NCI-H187 (cell line): ENCODE measurements around the gene AGR2.

Experiments used
- DNase-seq, 2 experiments: peaks; one replicate each; lab custom pipeline; 2025; lab: John Stamatoyannopoulos, UW

The AGR2 gene

GRCh38 chr7:16812542-16813231, 7.9 kb upstream of the AGR2 start:
- no peak for DNase-seq

DNA sequence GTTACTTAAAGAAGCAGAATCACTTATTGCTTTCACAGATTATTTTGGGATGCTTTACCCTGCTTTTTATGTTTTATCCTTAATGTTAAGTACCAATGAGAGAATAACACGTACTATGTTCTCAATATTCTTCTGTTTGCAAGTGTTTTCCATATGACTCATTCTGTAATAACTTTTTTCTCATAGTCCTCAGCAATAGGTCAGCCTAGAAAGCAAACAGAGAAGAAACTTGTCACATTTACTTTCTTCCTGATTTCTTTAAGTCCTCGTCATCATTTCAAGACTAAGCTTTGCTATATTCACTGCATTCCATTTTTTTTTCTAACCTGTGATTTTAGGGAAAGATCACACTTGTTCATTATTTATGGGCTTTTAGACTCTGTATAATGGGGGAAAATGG, 6.8 kb upstream of the AGR2 start:
- DNase-seq = no peak

DNA sequence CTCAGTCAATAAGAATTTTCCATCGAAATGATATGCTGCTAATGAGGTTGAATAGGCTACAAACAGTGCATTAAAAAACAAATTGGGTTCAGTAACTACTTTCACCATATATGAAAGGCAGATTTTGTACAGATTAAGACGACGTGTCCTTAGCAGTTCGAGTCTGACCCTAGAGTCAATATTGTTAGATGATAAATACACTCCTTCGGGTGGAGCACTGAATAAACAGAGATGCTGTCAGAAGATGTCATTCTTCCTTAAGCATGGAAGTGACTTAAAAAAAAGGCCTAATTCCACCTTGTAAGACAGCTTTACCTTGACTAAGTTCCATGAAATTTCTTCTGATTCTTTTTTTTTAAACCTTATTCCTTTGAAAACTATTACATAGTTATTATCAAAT, 5.8 kb upstream of the AGR2 start:
- no peak for DNase-seq

GRCh38 chr7:16810112-16810511, 5.3 kb upstream of the AGR2 start:
- DNase-seq = no peak

DNA sequence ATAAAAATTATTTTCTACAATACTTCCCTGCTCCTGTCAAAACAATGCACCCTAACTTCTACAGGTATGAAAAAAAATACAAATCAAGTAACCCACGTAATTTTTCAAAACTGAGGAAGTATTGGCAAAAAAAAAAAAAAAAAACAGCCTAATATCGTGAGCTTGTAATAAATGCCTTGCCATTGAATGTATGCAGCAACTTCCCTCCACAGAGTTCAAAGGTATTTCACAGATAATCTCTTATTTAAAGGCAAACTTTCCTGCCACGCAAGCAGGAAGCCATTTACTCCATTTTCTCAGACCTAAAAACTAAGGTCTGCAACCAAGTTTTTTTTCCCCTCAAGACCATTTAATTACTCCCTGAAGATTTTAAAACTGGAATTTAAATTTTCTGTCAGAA, 642 bp upstream of the AGR2 start:
- no peak for DNase-seq

- DNase-seq = no peak
Measured at GRCh38 chr7:16803881-16804673, 722 bp downstream of the AGR2 start.

GRCh38 chr7:16803125-16803524, 1.7 kb downstream of the AGR2 start:
- DNase-seq = no peak

DNA sequence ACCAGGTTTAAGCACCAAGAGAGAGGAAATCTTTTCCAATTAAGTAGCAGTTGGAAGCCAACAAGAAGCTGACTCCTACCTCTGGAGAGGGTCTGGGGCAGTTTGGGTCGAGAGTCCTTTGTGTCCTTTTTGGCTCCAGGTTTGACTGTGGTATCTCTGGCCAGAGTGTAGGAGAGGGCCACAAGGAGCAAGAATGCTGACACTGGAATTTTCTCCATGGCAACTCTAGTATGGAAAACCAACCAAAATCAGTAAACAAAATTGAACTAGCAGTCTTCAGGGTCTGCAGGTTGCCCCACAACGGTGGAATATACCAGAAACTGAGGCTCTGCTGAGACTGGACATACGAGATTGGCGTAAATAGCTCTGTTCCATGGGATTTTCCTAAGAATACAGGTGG, 3.2 kb downstream of the AGR2 start:
- DNase-seq = no peak

GRCh38 chr7:16801111-16801542, 3.7 kb downstream of the AGR2 start:
- DNase-seq = peak in 1 of 2 experiments; percentile 13

DNA sequence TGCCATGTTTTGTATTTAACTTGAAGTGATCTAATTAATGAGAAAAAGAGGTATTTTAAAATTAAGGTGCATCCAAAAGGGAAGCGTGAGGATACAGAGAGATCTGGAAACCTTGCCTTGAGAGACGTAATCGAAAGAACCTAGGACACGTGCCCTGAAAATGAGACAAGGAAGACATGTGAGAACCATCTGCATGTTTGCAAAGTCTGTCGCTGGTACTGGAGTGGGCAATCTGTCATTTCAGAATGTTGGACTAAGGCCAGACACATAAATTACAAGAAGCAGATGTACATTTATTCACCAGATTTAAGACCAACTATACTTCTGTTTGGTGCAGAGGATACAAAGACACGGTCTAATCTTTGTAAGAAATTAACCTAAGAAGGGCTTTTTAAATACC, 9.2 kb downstream of the AGR2 start:
- DNase-seq = peak; percentile 68 to 75

DNA sequence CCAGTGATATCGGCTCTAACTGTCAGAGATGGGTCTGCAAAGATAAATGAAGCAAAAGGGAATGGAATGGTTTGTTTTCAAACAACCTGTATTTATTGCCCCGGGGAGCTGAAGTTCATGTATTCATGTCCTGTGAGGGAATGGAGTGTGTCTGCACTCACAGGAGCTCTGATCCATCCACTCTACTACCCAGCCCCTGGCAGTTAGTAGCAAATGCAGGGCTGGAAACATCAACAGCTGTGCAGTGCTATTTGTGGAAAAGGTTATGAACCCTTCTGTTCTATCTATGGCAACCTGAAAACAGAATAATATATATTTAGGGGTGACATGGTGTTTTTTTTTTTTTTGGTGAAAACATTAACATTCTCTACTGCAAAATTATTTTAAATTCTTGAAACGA, 9.8 kb downstream of the AGR2 start:
- no peak for DNase-seq

DNA sequence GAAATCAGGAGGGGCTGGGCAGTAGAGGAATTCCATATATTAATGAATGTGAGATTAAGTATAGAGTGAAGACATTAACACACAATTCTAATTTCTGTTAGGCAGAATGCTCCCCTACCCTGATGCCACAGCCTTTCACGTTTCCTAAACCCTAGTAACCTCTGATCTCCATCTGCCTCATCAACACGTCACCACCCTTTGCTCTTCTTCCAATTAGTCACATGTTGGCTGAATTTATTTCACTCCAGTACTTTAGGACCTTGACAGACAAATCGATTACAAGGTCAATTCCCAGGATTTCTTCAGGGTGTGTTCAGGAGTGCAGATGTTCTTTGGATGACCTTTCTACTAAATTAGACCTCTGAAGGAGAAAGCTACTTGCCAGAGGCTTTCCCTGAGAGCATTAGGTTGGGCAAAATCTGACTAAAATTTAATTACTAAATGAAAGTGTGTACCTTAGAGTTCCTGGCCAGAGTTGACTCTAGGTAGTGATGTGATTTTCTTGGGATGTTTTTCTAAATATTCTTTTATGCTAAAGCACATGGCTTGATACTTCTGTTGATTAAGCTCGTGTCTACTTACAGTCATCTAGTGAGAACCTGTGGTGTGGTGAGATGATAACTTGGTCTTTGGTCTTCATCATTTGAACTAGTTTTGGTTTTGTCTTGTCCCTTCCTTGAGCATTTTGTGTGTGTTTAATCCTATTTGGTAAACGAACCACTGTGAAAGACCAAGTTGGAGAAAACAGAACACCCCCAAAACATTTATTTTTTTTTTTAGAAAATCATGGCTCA, 12.7 kb downstream of the AGR2 start:
- DNase-seq = no peak

DNA sequence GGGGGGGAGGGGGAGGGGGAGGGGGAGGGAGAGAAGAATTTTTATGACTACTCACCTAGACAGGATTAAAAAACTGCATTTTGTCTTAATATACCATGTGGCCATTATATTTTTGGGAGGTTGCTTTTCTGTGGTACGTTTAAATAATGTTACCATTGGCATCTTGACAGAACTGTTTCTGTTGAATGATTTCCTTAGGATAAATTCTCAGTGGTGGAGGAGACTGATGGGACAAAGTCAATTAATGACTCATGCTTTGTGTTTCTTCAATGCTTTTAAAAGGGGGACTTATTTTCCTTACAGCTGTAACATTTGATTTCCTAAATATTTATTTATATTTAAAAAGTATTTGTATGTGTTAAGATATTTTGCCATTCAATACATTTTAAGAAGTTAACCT, 13.7 kb downstream of the AGR2 start:
- no peak for DNase-seq

GRCh38 chr7:16787127-16787526, 17.7 kb downstream of the AGR2 start:
- DNase-seq = no peak

DNA sequence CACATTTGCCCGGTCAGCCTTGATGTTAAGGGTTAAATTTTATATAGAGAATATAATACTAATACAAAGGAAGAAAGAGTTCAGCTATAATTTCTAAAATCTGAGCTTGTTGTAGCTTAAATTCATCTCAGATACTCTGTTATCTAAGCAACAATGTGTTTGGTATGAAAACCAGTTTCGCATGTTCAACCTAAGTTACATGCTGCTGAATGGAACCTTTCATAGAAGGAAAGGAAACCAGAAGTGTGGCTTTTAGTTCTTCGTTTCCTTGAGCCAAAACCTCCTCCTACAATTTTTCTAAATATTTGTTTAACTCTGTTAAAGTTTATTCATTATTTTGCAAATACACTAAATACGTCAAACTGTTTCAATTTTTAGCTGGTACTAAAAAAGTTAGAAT, 18.5 kb downstream of the AGR2 start:
- no peak for DNase-seq

GRCh38 chr7:16785846-16786245, 19.0 kb downstream of the AGR2 start:
- DNase-seq = no peak

GRCh38 chr7:16785321-16785720, 19.5 kb downstream of the AGR2 start:
- DNase-seq = peak in 1 of 2 experiments; percentile 38

DNA sequence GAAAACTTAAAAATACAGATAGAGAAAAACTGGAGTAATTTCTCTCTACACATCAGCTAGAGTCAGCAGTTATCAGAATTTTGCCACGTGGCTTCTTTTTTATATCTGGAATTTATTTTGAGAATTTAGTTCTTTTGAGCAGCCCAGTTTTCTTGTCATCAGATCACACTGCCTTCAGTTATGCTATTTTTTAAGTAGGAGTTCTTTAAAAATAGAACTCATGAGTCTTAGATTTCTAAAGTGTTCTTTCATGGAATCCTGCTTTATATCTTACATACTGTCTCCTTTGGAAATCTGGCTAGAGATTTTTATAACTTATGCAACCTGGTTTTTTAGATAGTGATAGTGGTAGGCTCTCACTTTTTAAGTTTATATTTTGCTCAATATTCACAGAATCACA, 24.2 kb downstream of the AGR2 start:
- DNase-seq = no peak

DNA sequence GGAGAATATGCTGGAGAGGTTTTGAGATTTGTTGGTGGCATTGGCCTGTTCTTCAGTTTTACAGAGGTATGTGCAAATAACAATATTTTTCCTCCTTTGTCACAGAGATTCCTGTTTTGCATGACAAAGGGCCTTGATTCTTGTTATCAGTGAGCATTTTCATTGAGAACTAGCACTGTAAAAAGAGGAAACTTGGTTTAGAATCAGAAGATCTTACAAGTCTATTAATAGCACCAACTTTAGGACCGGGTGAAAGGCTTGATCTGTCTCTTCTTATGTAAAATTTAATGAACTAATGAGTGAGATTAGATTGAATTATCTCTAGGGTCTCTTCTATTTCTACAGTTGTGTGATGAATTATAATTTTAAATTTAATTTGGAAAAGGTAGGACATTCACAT, 25.7 kb downstream of the AGR2 start:
- no peak for DNase-seq

DNA sequence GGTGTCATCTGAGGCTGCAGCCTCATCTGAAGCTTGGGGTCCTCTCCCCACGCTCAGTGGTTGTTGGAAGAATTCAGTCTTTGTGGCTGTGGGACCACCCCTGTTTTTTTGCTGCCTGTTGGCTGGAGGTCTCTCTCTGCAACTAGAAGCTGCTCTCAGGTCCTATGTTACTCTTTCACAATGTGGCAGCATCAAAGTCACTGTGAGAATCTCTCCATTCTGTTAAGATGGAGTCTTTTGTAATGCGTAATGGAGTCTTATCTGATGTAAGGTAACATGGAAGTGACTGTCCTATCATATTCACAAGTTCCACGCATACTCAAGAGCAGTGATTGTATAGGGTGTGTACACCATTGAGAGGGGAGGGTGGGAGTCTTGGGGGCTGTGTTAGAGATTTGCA, 26.3 kb downstream of the AGR2 start:
- DNase-seq = no peak

- no peak for DNase-seq
Measured at GRCh38 chr7:16776053-16776452, 28.7 kb downstream of the AGR2 start.

GRCh38 chr7:16774986-16775385, 29.8 kb downstream of the AGR2 start:
- DNase-seq = no peak

DNA sequence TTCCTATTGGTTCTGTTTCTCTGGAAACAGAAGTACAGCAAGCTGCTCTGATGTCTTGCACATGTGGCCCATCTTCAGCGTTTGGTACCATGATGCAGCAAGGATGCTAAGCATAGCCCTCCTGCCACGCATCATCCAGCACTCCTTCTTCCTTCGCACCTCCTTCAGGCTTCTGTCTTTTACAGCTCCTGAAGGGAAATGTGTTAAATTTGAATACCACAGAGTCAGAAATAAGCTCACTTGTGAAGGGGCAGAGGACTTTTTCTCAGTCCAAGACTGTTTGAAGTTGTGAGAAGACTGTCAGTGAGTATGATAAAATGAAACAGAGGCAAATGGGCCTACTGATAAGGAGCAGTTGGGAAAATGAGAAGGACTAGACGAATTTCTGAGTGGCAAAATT, 30.5 kb downstream of the AGR2 start:
- no peak for DNase-seq
